Measurements from ENCODE around the gene RND1.

DNA sequence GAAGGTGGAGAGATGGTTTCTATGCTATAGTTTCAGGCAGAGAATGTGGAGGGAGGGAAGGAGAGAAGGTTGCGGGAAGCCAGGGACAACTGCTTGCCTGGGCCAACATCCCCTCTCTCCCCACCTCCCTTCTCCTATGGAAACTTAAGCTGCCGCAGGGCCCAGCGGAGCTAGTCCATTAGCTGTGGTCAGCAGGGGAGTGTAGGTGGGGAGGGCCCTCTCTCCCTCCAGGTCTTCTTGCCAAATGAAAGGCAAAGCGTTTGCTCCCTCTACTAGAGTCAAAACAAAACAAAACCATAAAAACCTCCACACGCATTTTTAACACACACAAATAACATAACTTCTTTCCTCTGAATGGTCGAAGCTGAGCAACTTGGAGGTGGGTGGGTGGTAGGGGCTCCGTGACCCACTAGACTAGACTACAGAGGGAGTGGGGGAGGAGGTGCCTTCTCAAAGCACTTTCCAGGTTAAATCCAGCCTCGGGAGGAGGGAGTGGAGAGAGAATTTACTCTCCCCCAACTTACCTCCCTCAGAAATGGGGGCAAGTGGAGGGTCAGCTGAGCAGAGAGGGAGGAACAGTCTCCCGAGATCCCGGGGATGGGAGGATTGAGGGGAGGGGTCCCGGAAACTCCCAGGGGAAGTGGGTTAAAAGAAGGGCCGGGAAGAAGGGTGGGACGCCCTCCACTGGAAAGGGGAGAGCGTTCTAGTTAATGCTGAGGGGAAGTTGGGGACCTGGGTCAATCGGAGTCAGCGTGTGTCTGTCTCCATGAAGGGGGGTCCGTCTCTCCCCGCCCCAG is 52.0 kb downstream of the RND1 start:
- TF ChIP-seq CTCF (conservative IDR thresholded peaks at IDR 0.05; ENCODE audit: low read depth, low read length) (no peak), EZH2 (IDR thresholded peaks at IDR 0.05; ENCODE audit: borderline replicate concordance, low read depth, low read length, poor library complexity, severe bottlenecking) (no peak)

All from A673 (cell line).